SK-MEL-5 (cell line): ENCODE measurements around the gene SUGT1. TPM values are rescaled to one million over a fixed set of nuclear protein-coding genes. Genes with fewer than 3 reads are reported as not detected.
"Not testable (repeated sequence)": the region's sequence is repeated elsewhere in the genome, so short reads cannot be mapped to it uniquely, and the experiment has no call there.

ENCODE experiments used
- DNase-seq: peaks from one replicate; pipeline ENCODE4 v3.0.0-alpha.2; 2016; ENCODE audit warnings: low read depth, low spot score
- in situ Hi-C: cut with HindIII; loops from 2 replicates; pipeline ENCODE4 v1.10.0; 2016; ENCODE audit warnings: low sequenced_read_pairs, high pct_unique_total_duplicates, low pct_unique_long_range_greater_than_20kb
- total RNA-seq: library from RNA; depleted of rRNA; stranded (reverse); fragments of >200 nt; shearing (Covaris generic); gene quantifications from 2 replicates; pipeline ENCODE4 v1.2.3, GENCODE V29; 2014

The SUGT1 gene
- total RNA-seq, 1 experiment from 2014 or later, result 40.8 TPM

GRCh38 chr13:52713894-52714293, 61.3 kb downstream of the SUGT1 start:
- DNase-seq, result no peak

GRCh38 chr13:52720904-52721303, 68.3 kb downstream of the SUGT1 start:
- DNase-seq, in situ Hi-C loops: not testable (repeated sequence)

More at GRCh38 chr13:52713894-52714293, 61.3 kb downstream of the SUGT1 start:
- in situ Hi-C loops, result no loop called here

- in situ Hi-C loops, DNase-seq: not testable (repeated sequence)
These were observed 68.7 kb downstream of the SUGT1 start for GRCh38 chr13:52721356-52721755.

GRCh38 chr13:52723181-52723580, 70.5 kb downstream of the SUGT1 start:
- in situ Hi-C loops, result no loop called here
- DNase-seq, result no peak

- DNase-seq, result no peak
- in situ Hi-C loops, result no loop called here
These were observed 72.7 kb downstream of the SUGT1 start for GRCh38 chr13:52725302-52725701.

GRCh38 chr13:52726258-52726657, 73.6 kb downstream of the SUGT1 start:
- no peak for DNase-seq
- in situ Hi-C loops, result no loop called here

- in situ Hi-C loops, result no loop called here
- no peak for DNase-seq
These were observed 81.5 kb downstream of the SUGT1 start for GRCh38 chr13:52734075-52734623.

GRCh38 chr13:52736891-52737290, 84.3 kb downstream of the SUGT1 start:
- in situ Hi-C loops, result no loop called here
- no peak for DNase-seq

- in situ Hi-C loops, result no loop called here
- no peak for DNase-seq
These were observed 84.8 kb downstream of the SUGT1 start for GRCh38 chr13:52737451-52737850.

- peak; percentile 66 for DNase-seq
- in situ Hi-C loops, result no loop called here
These were observed 85.3 kb downstream of the SUGT1 start for GRCh38 chr13:52737965-52738364.

GRCh38 chr13:52738719-52739467, 86.3 kb downstream of the SUGT1 start:
- in situ Hi-C loops, result no loop called here
- DNase-seq, result no peak

- no peak for DNase-seq
- in situ Hi-C loops, result no loop called here
These were observed 86.9 kb downstream of the SUGT1 start, which contains the start of gene CNMD for GRCh38 chr13:52739468-52740071. CNMD (minus strand) TSS chr13:52739820; CDS start chr13:52739701, 119 bp downstream.

- DNase-seq, result no peak
- in situ Hi-C loops, result no loop called here
These were observed 90.9 kb downstream of the SUGT1 start for GRCh38 chr13:52743569-52743968.

- DNase-seq, result peak; percentile 47
- in situ Hi-C loops, result no loop called here
These were observed 91.4 kb downstream of the SUGT1 start for GRCh38 chr13:52743988-52744387.

GRCh38 chr13:52744842-52745375, 92.3 kb downstream of the SUGT1 start:
- no peak for DNase-seq
- in situ Hi-C loops, result no loop called here

- no peak for DNase-seq
- in situ Hi-C loops, result no loop called here
These were observed 93.5 kb downstream of the SUGT1 start for GRCh38 chr13:52746141-52746540.

- DNase-seq, result no peak
- in situ Hi-C loops, result no loop called here
These were observed 96.8 kb downstream of the SUGT1 start for GRCh38 chr13:52749419-52749818.
